Epithelial cell of proximal tubule (primary cell): ENCODE results near the gene DAGLA. TPM values are rescaled to one million over a fixed set of nuclear protein-coding genes. Genes with fewer than 3 reads are reported as not detected.

Experiments
- DNase-seq: peaks from one replicate; pipeline ENCODE4 v3.0.0-alpha.2; 2011; ENCODE audit warnings: low read depth
- H3K4me3 ChIP-seq: 2 replicates; pipeline ENCODE4 v1.5.1; 2011; ENCODE audit warnings: low read depth, mild to moderate bottlenecking, low read length
- CTCF ChIP-seq: conservative IDR thresholded peaks from 2 replicates; pipeline ENCODE4 v1.5.1; 2012; ENCODE audit warnings: low read depth, mild to moderate bottlenecking, low read length
- total RNA-seq: library from RNA; depleted of rRNA; stranded (reverse); fragments of >200 nt; gene quantifications from 2 replicates; pipeline ENCODE4 v1.2.3, GENCODE V29; 2015

Gene DAGLA
- total RNA-seq, 1 donor from 2014 or later = 4.5 TPM

- H3K4me3 ChIP-seq = peak within 1 kb of the TSS; percentile 67
- TF ChIP-seq CTCF = no peak
- no peak for DNase-seq
Observed at GRCh38 chr11:61792310-61793082, 112.3 kb downstream of the DAGLA start, which contains the start of the genes FEN1 and TMEM258. FEN1 (plus strand) TSS chr11:61792911; CDS start chr11:61795362, 2,451 bp downstream. TMEM258 (minus strand) TSS chr11:61792599; CDS start chr11:61792558, 41 bp downstream.

GRCh38 chr11:61793083-61793828, 113.1 kb downstream of the DAGLA start:
- TF ChIP-seq CTCF = no peak
- no peak for DNase-seq
- H3K4me3 ChIP-seq = peak overlapping the region; percentile 67

GRCh38 chr11:61793829-61794204, 113.6 kb downstream of the DAGLA start:
- DNase-seq = no peak
- H3K4me3 ChIP-seq = peak overlapping the region; percentile 67
- TF ChIP-seq CTCF = no peak

GRCh38 chr11:61794579-61794978, 114.4 kb downstream of the DAGLA start:
- H3K4me3 ChIP-seq = no peak overlapping the region
- no peak for DNase-seq
- TF ChIP-seq CTCF = no peak

GRCh38 chr11:61795459-61795858, 115.3 kb downstream of the DAGLA start:
- no peak for DNase-seq
- no peak overlapping the region for H3K4me3 ChIP-seq
- no peak for TF ChIP-seq CTCF

GRCh38 chr11:61795876-61796526, 115.8 kb downstream of the DAGLA start:
- TF ChIP-seq CTCF = no peak
- DNase-seq = no peak
- H3K4me3 ChIP-seq = no peak overlapping the region

Other genes with a start within 250 kb of the DAGLA start
- 0.36 TPM in 1 of 2 replicates, not detected in the other for gene LRRC10B, start 171.6 kb upstream of the DAGLA start, total RNA-seq
- 0.23 TPM in 1 of 2 replicates, not detected in the other for gene SYT7, start 99.3 kb upstream of the DAGLA start, total RNA-seq
- gene MYRF, start 72.2 kb downstream of the DAGLA start, total RNA-seq = 7.6 and 25.0 TPM in 2 replicates
- 95.1 and 102 TPM in 2 replicates for gene TMEM258, start 112.2 kb downstream of the DAGLA start, total RNA-seq
- gene FEN1, start 112.5 kb downstream of the DAGLA start, total RNA-seq = 70.6 and 120 TPM in 2 replicates
- gene FADS1, start 136.6 kb downstream of the DAGLA start, total RNA-seq = 64.6 and 100 TPM in 2 replicates
- 169 and 442 TPM in 2 replicates for gene FADS2, start 147.9 kb downstream of the DAGLA start, total RNA-seq
- 40.7 and 48.0 TPM in 2 replicates for gene FADS3, start 211.2 kb downstream of the DAGLA start, total RNA-seq
- gene RAB3IL1, start 237.2 kb downstream of the DAGLA start, total RNA-seq = 0.12 and 0.22 TPM in 2 replicates